ENCODE data around the gene TBC1D14. TPM values are rescaled to one million over a fixed set of nuclear protein-coding genes. Genes with fewer than 3 reads are reported as not detected.
A peak's percentile ranks its signal among the peaks of the same experiment; 100 is the strongest.
"Not testable (repeated sequence)": the region's sequence is repeated elsewhere in the genome, so short reads cannot be mapped to it uniquely, and the experiment has no call there.

The TBC1D14 gene
- total RNA-seq, 1 experiment from 2014 or later, result 16.7 TPM

DNA sequence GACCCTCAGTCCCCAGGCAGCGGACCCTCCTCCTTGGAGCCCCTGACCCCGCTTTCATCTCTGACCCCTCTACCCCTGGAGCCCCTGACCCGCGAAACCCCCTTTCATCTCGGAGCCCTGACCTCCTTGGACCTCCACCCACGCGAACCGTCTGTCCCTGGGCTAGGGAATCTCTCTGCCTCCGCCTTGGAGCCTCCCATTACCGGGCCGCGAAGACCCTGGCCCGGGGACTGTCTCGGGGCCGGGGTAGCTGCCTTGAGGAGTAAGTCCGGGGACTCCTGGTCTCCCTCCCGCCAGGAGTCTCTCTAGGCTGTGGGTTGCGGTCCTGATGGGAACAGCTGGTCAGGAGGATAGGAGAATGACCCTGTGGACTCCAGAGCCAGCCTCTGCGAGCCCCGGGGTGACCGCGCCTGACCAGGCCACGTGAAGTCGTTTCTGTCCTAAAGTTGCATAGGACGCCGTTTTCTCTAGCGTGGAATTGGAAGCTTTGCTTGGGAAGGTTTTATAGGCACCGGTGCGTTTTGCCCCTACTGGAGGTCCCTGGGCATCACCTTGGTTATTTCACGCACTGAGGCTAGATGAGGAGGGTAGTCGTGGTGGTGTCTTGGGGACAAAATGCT is 824 bp downstream of the TBC1D14 start:
- H3K36me3 ChIP-seq, result no peaks in the 10 kb centered on the region
- H3K4me3 ChIP-seq, result peak overlapping the region; percentile 89
- H3K27me3 ChIP-seq (replicated peaks), result no peaks in the 10 kb centered on the region
- H3K9me3 ChIP-seq (replicated peaks), result no peaks in the 10 kb centered on the region
- H3K27ac ChIP-seq, result no peak overlapping the region
- no peak for DNase-seq (ENCODE audit: low read depth in 1 of 2, low spot score in 2 of 2)
- H3K4me1 ChIP-seq (replicated peaks), result peaks cover 4% of the 10 kb centered on the region; the same call in 1 of the 2 replicates

DNA sequence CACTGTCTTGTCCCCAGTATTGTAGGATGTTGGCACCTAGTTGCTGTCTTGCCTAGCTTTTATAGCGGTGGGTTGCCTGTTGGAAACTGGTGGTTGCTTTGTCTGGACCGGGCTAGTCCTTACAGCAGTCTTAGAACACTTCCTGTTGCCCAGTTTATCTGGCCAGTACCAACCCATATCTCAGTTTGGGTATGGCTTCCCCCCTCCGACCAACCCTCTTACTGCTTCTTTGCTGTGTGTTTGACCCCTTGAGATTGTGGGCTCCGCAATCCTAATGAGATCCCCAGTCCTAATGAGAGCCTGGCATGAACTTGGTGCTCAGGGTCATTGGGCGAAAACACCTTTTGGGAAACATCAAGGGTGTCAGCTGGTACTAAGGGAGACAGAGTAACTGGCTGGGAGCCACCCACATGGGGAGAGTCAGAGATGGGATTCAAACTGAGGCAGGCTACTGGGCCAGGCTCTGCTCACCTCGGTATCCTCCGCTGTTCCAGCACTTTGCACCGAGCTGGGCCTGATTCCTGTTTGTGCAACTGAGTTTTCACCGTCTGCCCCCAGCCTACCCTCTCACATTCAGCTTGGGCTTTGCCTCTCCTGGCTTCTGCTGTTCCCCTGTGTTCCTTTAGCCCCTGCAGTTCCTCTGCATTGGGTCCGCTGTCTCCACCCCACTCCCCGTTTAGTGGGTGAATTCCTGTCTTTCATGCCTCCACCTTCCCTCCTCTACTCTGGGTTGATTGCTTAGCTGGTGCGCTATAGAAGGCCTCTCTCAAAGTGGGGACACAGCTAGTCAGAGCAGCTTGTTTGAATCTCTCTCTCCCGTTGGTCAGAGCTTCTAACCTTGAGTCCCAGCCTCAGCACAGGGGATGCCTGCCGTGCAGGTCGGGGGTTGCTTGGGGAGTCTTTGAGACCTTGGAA is 1.6 kb downstream of the TBC1D14 start:
- no peaks in the 10 kb centered on the region for H3K9me3 ChIP-seq (replicated peaks)
- no peak overlapping the region for H3K27ac ChIP-seq
- no peak overlapping the region for H3K4me3 ChIP-seq
- peaks cover 4% of the 10 kb centered on the region; the same call in 1 of the 2 replicates for H3K4me1 ChIP-seq (replicated peaks)
- H3K27me3 ChIP-seq (replicated peaks), result no peaks in the 10 kb centered on the region
- DNase-seq (ENCODE audit: low read depth in 1 of 2, low spot score in 2 of 2), result no peak
- no peaks in the 10 kb centered on the region for H3K36me3 ChIP-seq

DNA sequence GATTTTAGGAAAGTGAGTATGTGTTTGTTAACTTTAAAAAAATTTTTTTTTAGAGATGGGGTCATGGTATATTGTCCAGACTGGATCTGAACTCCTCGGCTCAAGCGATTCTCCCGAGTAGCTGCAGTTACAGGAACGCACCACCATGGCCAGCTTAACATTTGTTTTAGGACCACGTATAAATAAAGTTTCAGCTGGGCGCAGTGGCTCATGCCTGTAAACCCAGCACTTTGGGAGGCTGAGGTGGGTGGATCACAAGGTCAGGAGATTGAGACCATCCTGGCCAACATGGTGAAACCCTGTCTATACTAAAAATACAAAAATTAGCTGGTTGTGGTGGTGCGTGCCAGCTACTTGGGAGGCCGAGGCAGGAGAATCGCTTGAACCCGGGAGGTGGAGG is 2.3 kb downstream of the TBC1D14 start:
- not testable (repeated sequence) for H3K9me3 ChIP-seq (replicated peaks); H3K27me3 ChIP-seq (replicated peaks)

DNA sequence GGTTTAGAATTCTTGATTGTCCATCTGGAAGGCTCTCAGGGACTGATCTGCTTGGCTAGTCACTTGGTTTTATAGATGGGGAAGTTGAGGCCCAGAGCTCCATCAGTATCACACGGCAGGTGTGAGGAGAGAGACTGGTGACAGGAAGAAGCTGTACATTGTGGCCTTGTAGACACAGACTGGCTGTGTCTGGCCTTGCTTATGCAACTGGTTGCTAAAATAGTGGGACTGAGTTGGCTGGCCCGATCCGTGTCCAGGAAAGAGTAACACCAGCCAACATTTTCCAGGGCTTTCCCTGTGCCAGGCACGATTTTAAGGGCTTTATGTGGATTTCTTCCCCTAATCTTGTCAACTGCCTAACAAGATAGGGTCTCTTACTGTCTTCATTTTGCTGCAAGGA is 2.8 kb downstream of the TBC1D14 start:
- H3K4me1 ChIP-seq (replicated peaks), result peaks cover 13% of the 10 kb centered on the region
- H3K27ac ChIP-seq, result no peak overlapping the region
- DNase-seq (ENCODE audit: low read depth in 1 of 2, low spot score in 2 of 2), result no peak
- no peaks in the 10 kb centered on the region for H3K27me3 ChIP-seq (replicated peaks)
- no peaks in the 10 kb centered on the region for H3K36me3 ChIP-seq
- H3K9me3 ChIP-seq (replicated peaks), result no peaks in the 10 kb centered on the region
- no peak overlapping the region for H3K4me3 ChIP-seq

More for the DNA sequence above, 2.3 kb downstream of the TBC1D14 start:
- H3K4me3 ChIP-seq; H3K4me1 ChIP-seq (replicated peaks); H3K27ac ChIP-seq; H3K36me3 ChIP-seq; DNase-seq (ENCODE audit: low read depth in 1 of 2, low spot score in 2 of 2): not testable (repeated sequence)

DNA sequence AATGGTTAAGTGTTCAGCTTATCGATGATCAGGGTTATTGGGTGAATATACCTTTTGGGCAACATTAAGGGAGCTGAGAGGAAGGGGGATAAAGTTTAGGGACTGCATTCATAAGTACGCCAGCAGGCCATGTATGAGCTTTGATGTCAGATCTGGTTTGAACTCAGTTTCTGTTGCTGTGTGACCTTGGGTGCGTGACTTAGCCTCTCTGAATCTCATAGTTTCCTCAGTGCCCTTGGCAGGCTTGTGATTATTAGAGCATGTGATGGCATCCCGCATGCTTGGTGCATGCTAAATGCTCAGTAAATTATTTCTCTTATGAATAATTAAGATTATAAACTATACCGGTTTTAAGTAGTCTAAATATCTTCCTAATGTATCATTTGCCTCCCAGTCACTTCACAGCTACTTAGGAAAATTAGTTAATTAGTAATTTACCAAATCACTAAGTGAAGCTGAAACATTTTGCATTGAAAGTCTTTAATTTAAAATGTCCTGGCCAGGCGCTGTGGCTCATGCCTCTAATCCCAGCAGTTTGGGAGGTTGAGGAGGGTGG is 3.8 kb downstream of the TBC1D14 start:
- no peaks in the 10 kb centered on the region for H3K9me3 ChIP-seq (replicated peaks)
- no peaks in the 10 kb centered on the region for H3K36me3 ChIP-seq
- H3K4me3 ChIP-seq, result no peak overlapping the region

DNA sequence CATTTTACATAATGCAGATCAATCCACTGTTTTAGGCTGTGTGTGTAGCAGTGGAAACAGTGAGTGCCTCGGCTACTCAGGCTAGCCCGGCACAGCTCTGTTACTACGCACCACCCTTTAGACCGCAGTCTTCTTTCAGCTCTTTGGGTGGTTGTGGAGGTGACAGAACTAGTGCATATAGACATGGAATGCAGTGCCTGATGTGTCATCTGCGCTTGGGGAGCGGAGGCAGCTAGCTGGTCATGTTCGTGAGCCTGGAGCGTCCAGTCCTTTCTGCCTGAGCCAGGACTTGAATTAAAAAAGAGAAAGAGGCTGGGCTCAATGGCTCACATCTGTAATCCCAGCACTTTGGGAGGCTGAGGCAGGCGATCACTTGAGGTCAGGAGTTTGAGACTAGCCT is 4.8 kb downstream of the TBC1D14 start:
- H3K27ac ChIP-seq, result no peak overlapping the region
- DNase-seq (ENCODE audit: low read depth in 1 of 2, low spot score in 2 of 2), result no peak
- no peaks in the 10 kb centered on the region for H3K27me3 ChIP-seq (replicated peaks)
- peaks cover 13% of the 10 kb centered on the region for H3K4me1 ChIP-seq (replicated peaks)
- no peaks in the 10 kb centered on the region for H3K9me3 ChIP-seq (replicated peaks)
- H3K4me3 ChIP-seq, result no peak overlapping the region
- H3K36me3 ChIP-seq, result no peaks in the 10 kb centered on the region

More for the DNA sequence above, 3.8 kb downstream of the TBC1D14 start:
- no peak for DNase-seq (ENCODE audit: low read depth in 1 of 2, low spot score in 2 of 2)
- no peak overlapping the region for H3K27ac ChIP-seq
- H3K27me3 ChIP-seq (replicated peaks), result no peaks in the 10 kb centered on the region
- peaks cover 17% of the 10 kb centered on the region for H3K4me1 ChIP-seq (replicated peaks)

DNA sequence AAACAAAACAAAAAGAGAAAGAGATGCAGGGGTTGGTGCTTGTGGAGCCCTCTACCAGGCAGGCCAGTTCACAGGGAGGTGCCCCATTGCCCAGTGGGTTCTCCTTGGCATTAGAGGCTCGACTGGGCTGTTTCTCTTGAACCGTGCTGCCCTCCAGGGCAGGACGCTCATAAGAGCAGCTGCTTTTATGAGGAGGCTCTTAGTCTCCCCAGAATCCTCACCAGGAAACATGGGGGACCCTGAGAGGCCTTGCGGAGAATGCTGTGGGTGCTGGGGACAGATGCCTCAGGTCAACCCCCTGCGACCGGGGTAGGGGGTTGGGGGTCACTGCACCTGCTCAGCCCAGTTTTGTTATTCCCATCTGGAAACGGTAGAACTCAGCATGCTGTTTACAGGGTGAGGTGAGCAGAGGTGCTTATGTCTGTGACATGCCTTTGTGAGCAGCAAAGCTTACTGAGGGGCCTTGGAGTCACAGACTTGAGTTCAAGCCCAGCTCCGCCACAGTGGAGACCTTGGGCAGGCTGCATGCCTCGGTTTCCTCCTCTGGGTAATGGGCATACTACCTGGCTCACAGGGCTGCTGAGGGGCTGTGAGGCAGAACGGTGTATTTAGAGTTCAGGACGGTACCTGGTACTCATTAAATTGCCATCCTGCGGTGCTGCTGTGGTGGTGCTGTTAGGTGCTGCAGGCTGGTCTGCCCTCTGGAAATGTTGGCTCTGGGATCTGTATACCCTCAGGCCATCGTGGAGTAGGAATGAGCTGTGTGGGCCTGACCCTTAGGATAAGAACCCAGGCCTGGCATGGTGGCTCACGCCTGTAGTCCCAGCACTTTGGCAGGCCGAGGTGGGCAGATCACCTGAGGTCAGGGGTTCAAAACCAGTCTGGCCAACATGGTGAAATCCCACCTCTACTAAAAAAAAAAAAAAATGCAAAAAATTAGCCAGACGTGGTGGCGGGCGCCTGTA is 5.7 kb downstream of the TBC1D14 start:
- no peak overlapping the region for H3K4me3 ChIP-seq
- no peak overlapping the region for H3K27ac ChIP-seq
- H3K9me3 ChIP-seq (replicated peaks), result no peaks in the 10 kb centered on the region
- no peak for DNase-seq (ENCODE audit: low read depth in 1 of 2, low spot score in 2 of 2)
- H3K4me1 ChIP-seq (replicated peaks), result peaks cover 13% of the 10 kb centered on the region
- no peaks in the 10 kb centered on the region for H3K27me3 ChIP-seq (replicated peaks)
- H3K36me3 ChIP-seq, result no peaks in the 10 kb centered on the region

DNA sequence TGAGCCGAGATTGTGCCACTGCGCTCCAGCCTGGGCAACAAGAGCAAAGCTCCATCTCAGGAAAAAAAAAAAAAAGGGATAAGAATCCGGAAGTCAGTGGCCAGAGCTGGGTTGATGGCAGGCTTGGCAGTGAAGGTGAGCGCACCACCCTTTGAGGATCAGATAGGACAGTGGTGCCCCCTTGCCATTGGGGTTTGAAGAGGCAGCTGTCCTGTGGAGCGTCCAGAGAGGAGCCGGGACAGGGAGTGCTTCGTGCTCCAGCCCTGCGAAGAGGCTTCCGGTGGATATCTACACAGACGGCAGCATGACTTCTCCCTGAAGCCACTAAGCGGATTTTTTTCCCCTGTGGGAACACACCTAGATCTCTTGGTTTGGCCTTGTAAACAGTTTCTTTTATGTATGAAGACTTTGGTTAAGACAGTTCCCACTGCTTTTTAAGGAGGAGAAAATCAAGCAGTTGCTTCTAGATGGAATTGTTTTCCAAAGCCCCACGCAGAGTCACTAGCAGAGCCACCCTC is 6.5 kb downstream of the TBC1D14 start:
- no peaks in the 10 kb centered on the region for H3K36me3 ChIP-seq
- no peak overlapping the region for H3K4me3 ChIP-seq
- H3K27ac ChIP-seq, result no peak overlapping the region
- H3K4me1 ChIP-seq (replicated peaks), result peaks cover 13% of the 10 kb centered on the region
- no peaks in the 10 kb centered on the region for H3K9me3 ChIP-seq (replicated peaks)
- no peak for DNase-seq (ENCODE audit: low read depth in 1 of 2, low spot score in 2 of 2)
- no peaks in the 10 kb centered on the region for H3K27me3 ChIP-seq (replicated peaks)

DNA sequence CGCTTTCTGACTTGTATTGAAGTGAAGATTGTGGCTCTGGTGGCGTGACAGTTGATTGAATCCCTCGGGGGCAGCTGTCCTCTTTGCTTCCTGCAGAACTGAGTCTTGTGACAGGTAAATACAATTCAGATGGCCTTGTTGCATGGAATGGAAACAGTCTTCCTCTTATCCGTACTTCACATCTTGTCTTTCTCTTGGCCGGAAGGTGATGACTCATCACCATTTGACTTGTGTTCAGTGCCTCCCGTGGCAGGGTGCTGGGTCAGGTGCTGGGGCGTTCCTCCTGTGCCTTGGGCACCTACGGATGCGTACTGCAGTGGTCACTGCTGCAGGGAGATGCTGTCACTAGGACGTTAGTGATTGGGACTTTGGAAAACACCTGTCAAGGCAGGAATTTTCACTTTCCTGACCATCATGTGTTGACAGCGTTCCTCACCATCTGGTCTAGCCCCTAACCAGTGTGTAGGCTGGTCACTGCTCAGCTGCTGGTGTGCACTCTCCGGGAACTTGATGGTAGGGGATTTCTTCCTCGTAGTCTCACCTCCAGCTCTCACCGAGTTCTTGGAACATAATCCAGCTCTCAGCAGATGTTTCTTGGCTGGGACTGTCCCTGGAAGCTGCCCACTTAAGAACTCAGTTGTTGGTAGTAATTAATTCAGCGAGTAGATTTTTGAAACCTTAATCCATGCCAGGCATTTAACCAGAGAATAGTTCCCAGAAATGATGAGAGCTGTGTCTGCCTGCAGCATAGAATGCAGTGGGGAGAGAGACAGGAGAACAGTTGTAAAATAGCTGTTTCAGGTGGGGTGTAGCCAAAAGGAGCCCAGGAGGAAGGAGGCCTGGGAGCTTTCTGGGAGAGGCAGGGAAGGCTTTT is 7.2 kb downstream of the TBC1D14 start:
- H3K4me3 ChIP-seq, result no peak overlapping the region
- H3K27me3 ChIP-seq (replicated peaks), result no peaks in the 10 kb centered on the region
- H3K36me3 ChIP-seq, result no peaks in the 10 kb centered on the region
- H3K4me1 ChIP-seq (replicated peaks), result peaks cover 13% of the 10 kb centered on the region
- H3K27ac ChIP-seq, result no peak overlapping the region
- H3K9me3 ChIP-seq (replicated peaks), result no peaks in the 10 kb centered on the region
- no peak for DNase-seq (ENCODE audit: low read depth in 1 of 2, low spot score in 2 of 2)

DNA sequence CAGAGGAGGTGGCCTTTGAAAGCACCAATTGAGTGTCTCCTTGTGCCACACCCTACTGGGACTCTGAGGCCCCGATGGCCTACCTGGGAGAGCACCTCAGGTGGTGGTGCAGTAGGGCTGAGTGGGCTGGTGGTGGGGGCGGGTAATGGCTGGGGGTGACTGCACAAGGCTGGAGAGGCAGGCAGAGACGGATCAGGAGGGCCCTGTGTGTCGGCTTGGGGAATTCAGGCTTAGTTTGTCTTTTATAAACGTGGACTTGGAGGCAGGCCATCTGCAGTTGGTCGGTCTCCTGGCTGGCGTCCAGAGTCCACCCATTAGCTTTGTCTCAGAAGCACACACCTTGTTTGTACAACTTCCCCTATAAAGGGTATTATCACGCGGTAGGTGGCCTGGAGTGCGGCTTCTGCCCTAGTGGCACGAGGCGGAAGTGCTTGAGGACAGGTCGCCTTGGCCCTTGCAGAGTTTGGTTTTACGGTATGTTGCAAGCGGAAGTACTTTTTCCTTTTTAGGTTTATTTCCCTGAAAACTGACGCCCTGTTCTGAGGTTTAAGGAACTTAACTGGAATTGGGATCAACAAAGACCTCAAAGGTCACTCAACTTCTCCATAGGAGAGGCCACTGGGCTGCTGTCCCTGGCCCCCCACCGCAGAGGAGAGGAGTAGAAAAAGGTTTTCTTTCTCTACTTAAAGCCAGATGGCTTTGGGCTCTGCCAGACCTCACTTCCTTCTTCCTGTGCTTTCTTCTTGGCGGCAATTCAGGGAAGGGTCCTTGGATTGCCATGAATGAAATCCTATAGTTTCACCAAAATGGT is 8.0 kb downstream of the TBC1D14 start:
- H3K27me3 ChIP-seq (replicated peaks), result no peaks in the 10 kb centered on the region
- no peak overlapping the region for H3K27ac ChIP-seq
- peak; percentile 26 to 60 for DNase-seq (ENCODE audit: low read depth in 1 of 2, low spot score in 2 of 2)
- no peaks in the 10 kb centered on the region for H3K36me3 ChIP-seq
- no peak overlapping the region for H3K4me3 ChIP-seq
- H3K9me3 ChIP-seq (replicated peaks), result no peaks in the 10 kb centered on the region
- H3K4me1 ChIP-seq (replicated peaks), result peaks cover 13% of the 10 kb centered on the region

DNA sequence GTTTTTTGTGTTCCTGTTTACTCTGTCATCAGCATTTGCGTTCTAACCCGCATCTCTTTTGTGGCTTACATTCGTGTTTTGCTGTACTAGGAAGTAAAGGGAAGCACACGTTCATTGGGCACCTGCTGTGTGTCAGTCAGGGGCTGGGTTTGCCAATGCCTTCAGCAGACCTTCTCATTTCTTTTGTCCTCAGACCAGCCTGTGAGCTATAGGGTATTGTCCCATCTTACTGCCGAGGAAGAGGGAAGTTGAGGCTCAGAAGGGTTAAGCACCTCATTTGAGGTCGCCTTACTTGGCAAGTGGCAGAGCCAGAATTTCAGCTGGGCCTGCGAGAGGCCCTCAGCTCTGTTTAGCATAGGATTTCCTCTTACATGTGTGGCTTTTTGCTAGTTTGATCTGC is 8.7 kb downstream of the TBC1D14 start:
- DNase-seq (ENCODE audit: low read depth in 1 of 2, low spot score in 2 of 2), result no peak
- H3K4me3 ChIP-seq, result no peak overlapping the region

DNA sequence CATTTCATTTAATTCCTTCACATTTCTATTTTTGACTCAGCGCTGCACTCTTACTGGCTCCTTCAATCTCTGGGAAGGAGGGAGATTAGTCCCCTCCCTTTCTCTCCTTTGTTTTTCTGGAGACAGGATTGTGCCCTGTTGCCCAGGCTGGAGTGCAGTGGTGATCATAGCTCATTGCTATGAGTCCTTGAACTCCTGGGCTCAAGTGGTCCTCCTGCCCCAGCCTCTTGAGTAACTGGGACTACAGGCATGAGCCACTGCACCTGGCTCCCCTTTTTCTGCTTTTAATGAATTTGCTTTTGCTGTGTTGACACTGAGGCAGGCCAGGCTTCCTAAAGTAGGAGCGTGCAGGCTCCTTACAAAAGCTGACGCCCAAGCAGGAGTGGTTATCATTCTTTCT is 10.5 kb downstream of the TBC1D14 start:
- Histone ChIP-seq H3K4me1 (replicated peaks) (peaks cover 13% of the 10 kb centered on the region), H3K27ac (no peak overlapping the region), H3K4me3 (no peak overlapping the region), H3K36me3 (no peaks in the 10 kb centered on the region), H3K27me3 (replicated peaks) (no peaks in the 10 kb centered on the region), H3K9me3 (replicated peaks) (no peaks in the 10 kb centered on the region)
- no peak for DNase-seq (ENCODE audit: low read depth in 1 of 2, low spot score in 2 of 2)

More for the DNA sequence above, 8.7 kb downstream of the TBC1D14 start:
- H3K36me3 ChIP-seq, result no peaks in the 10 kb centered on the region
- H3K27me3 ChIP-seq (replicated peaks), result no peaks in the 10 kb centered on the region
- no peaks in the 10 kb centered on the region for H3K9me3 ChIP-seq (replicated peaks)
- no peak overlapping the region for H3K27ac ChIP-seq
- peaks cover 13% of the 10 kb centered on the region for H3K4me1 ChIP-seq (replicated peaks)
